Stimulated activated memory B cell treated with anti-CD40 and anti-IgM and Interleukin-4, amounts not matched to agents 10 μg/mL and 1 μg/mL and 100 μg/mL, for 72 hours (primary cell): ENCODE data around the gene HSFX3.
"Not testable (repeated sequence)": the region's sequence is repeated elsewhere in the genome, so short reads cannot be mapped to it uniquely, and the experiment has no call there.

ENCODE experiments used
- ATAC-seq: fragments of 150-1000 bp; cut with Tn5 transposase; 2 replicates; pipeline ENCODE4 v1.10.0; 2021
- H3K27ac Mint-ChIP-seq: one replicate; pipeline ENCODE4 v1.8.0; 2022; ENCODE audit warnings: mild to moderate bottlenecking, mixed read lengths
- H3K27me3 Mint-ChIP-seq: one replicate; pipeline ENCODE4 v1.8.0; 2022; ENCODE audit warnings: mixed read lengths
- H3K36me3 Mint-ChIP-seq: one replicate; pipeline ENCODE4 v1.8.0; 2022; ENCODE audit warnings: mixed read lengths
- H3K4me1 Mint-ChIP-seq: one replicate; pipeline ENCODE4 v1.8.0; 2022; ENCODE audit warnings: mixed read lengths
- H3K4me3 Mint-ChIP-seq: one replicate; pipeline ENCODE4 v1.8.0; 2022; ENCODE audit warnings: mild to moderate bottlenecking, moderate library complexity, mixed read lengths
- H3K9me3 Mint-ChIP-seq: one replicate; pipeline ENCODE4 v1.8.0; 2022; ENCODE audit warnings: mixed read lengths

Gene HSFX3

GRCh38 chrX:149551939-149552248 is 2.2 kb upstream of the HSFX3 start:
- not testable (repeated sequence) for H3K27ac Mint-ChIP-seq, H3K9me3 Mint-ChIP-seq, H3K27me3 Mint-ChIP-seq, H3K4me3 Mint-ChIP-seq, ATAC-seq, H3K4me1 Mint-ChIP-seq, H3K36me3 Mint-ChIP-seq

GRCh38 chrX:149551245-149551938 is 1.7 kb upstream of the HSFX3 start:
- not testable (repeated sequence) for H3K4me3 Mint-ChIP-seq, H3K36me3 Mint-ChIP-seq, H3K27ac Mint-ChIP-seq, H3K27me3 Mint-ChIP-seq, H3K4me1 Mint-ChIP-seq, H3K9me3 Mint-ChIP-seq
- peak; percentile 79 for ATAC-seq

- not testable (repeated sequence) for H3K27ac Mint-ChIP-seq, H3K9me3 Mint-ChIP-seq, H3K27me3 Mint-ChIP-seq, ATAC-seq, H3K4me3 Mint-ChIP-seq, H3K36me3 Mint-ChIP-seq, H3K4me1 Mint-ChIP-seq
Observed at GRCh38 chrX:149550454-149550853, 730 bp upstream of the HSFX3 start.

GRCh38 chrX:149547782-149548181 is 1.9 kb downstream of the HSFX3 start:
- not testable (repeated sequence) for ATAC-seq, H3K9me3 Mint-ChIP-seq, H3K4me1 Mint-ChIP-seq, H3K4me3 Mint-ChIP-seq, H3K27me3 Mint-ChIP-seq, H3K27ac Mint-ChIP-seq
- H3K36me3 Mint-ChIP-seq = peaks cover 14% of the 10 kb centered on the region

GRCh38 chrX:149546962-149547361 is 2.8 kb downstream of the HSFX3 start:
- not testable (repeated sequence) for ATAC-seq

GRCh38 chrX:149545545-149546543 is 3.9 kb downstream of the HSFX3 start:
- not testable (repeated sequence) for H3K4me3 Mint-ChIP-seq, H3K27me3 Mint-ChIP-seq, H3K4me1 Mint-ChIP-seq, H3K9me3 Mint-ChIP-seq, H3K27ac Mint-ChIP-seq
- H3K36me3 Mint-ChIP-seq = peaks cover 14% of the 10 kb centered on the region
- ATAC-seq = peak; percentile 62

More at GRCh38 chrX:149546962-149547361, 2.8 kb downstream of the HSFX3 start:
- H3K27ac Mint-ChIP-seq, H3K4me1 Mint-ChIP-seq, H3K9me3 Mint-ChIP-seq, H3K4me3 Mint-ChIP-seq, H3K27me3 Mint-ChIP-seq: not testable (repeated sequence)
- peaks cover 14% of the 10 kb centered on the region for H3K36me3 Mint-ChIP-seq

GRCh38 chrX:149541521-149542047 is 8.1 kb downstream of the HSFX3 start:
- H3K36me3 Mint-ChIP-seq = peaks cover 14% of the 10 kb centered on the region
- no peaks in the 10 kb centered on the region for H3K9me3 Mint-ChIP-seq
- peak overlapping the region; percentile 93 for H3K4me3 Mint-ChIP-seq
- no peaks in the 10 kb centered on the region for H3K27me3 Mint-ChIP-seq
- H3K27ac Mint-ChIP-seq = peak overlapping the region; percentile 96
- no peak for ATAC-seq
- peaks cover 20% of the 10 kb centered on the region for H3K4me1 Mint-ChIP-seq

GRCh38 chrX:149540621-149541520 is 8.9 kb downstream of the HSFX3 start, which contains the start of gene EOLA1:
TSS of gene EOLA1 (plus strand) at chrX:149541012. CDS start at chrX:149545631, 4,619 bp downstream.
- peak within 1 kb of the TSS; percentile 93 for H3K4me3 Mint-ChIP-seq
- H3K36me3 Mint-ChIP-seq = peaks cover 16% of the 10 kb centered on the region
- ATAC-seq = peak; percentile 90
- H3K27me3 Mint-ChIP-seq = no peaks in the 10 kb centered on the region
- no peaks in the 10 kb centered on the region for H3K9me3 Mint-ChIP-seq
- peaks cover 20% of the 10 kb centered on the region for H3K4me1 Mint-ChIP-seq
- H3K27ac Mint-ChIP-seq = peak within 1 kb of the TSS; percentile 96

- ATAC-seq = peak; percentile 78
- H3K9me3 Mint-ChIP-seq = no peaks in the 10 kb centered on the region
- no peaks in the 10 kb centered on the region for H3K27me3 Mint-ChIP-seq
- H3K36me3 Mint-ChIP-seq = peaks cover 19% of the 10 kb centered on the region
- H3K4me3 Mint-ChIP-seq = peak overlapping the region; percentile 93
- H3K27ac Mint-ChIP-seq = peak overlapping the region; percentile 96
- peaks cover 20% of the 10 kb centered on the region for H3K4me1 Mint-ChIP-seq
Observed at GRCh38 chrX:149540131-149540620, 9.5 kb downstream of the HSFX3 start.

- H3K27ac Mint-ChIP-seq = peak overlapping the region; percentile 96
- H3K27me3 Mint-ChIP-seq = no peaks in the 10 kb centered on the region
- H3K4me3 Mint-ChIP-seq = peak overlapping the region; percentile 90
- ATAC-seq = peak; percentile 76
- H3K4me1 Mint-ChIP-seq = peaks cover 20% of the 10 kb centered on the region
- H3K9me3 Mint-ChIP-seq = no peaks in the 10 kb centered on the region
- peaks cover 20% of the 10 kb centered on the region for H3K36me3 Mint-ChIP-seq
Observed at GRCh38 chrX:149539283-149540130, 10.2 kb downstream of the HSFX3 start.

- Mint-ChIP-seq H3K36me3 (peaks cover 23% of the 10 kb centered on the region), H3K4me1 (peaks cover 19% of the 10 kb centered on the region)
- not testable (repeated sequence) for H3K27ac Mint-ChIP-seq, H3K27me3 Mint-ChIP-seq, H3K4me3 Mint-ChIP-seq, H3K9me3 Mint-ChIP-seq
- ATAC-seq = peak; percentile 5
Observed at GRCh38 chrX:149537474-149537873, 12.2 kb downstream of the HSFX3 start.

- not testable (repeated sequence) for H3K27me3 Mint-ChIP-seq, H3K9me3 Mint-ChIP-seq, H3K4me3 Mint-ChIP-seq, ATAC-seq
- Mint-ChIP-seq H3K36me3 (peaks cover 25% of the 10 kb centered on the region), H3K4me1 (peaks cover 35% of the 10 kb centered on the region), H3K27ac (peak overlapping the region; percentile 72)
Observed at GRCh38 chrX:149534926-149535602, 14.7 kb downstream of the HSFX3 start.

GRCh38 chrX:149533999-149534398 is 15.7 kb downstream of the HSFX3 start:
- not testable (repeated sequence) for H3K27ac Mint-ChIP-seq, ATAC-seq

More at GRCh38 chrX:149533999-149534398, 15.7 kb downstream of the HSFX3 start:
- Mint-ChIP-seq H3K36me3 (peaks cover 25% of the 10 kb centered on the region), H3K4me1 (peaks cover 28% of the 10 kb centered on the region)
- H3K4me3 Mint-ChIP-seq, H3K9me3 Mint-ChIP-seq, H3K27me3 Mint-ChIP-seq: not testable (repeated sequence)
